ENCODE results near the gene OR5A1.

Gene OR5A1

GRCh38 chr11:59480359-59480758, 44.1 kb downstream of the OR5A1 start:
- DNase-seq = no peak

Measured in DMS79 (cell line).